ENCODE results near the gene RCL1.
A peak's percentile ranks its signal among the peaks of the same experiment; 100 is the strongest.

RCL1 gene

GRCh38 chr9:4762886-4763541 lies 29.7 kb upstream of the RCL1 start:
- Histone ChIP-seq H3K27me3 (ENCODE audit: insufficient read depth, low read length, poor library complexity) (no peaks in the 10 kb centered on the region), H3K9ac (ENCODE audit: low read depth, low read length) (no peak overlapping the region), H3K9me3 (ENCODE audit: insufficient read depth, low read length, severe bottlenecking) (no peaks in the 10 kb centered on the region), H3K27ac (ENCODE audit: low read length) (no peak overlapping the region), H3K79me2 (ENCODE audit: insufficient read depth, low read length) (no peaks in the 10 kb centered on the region), H3K36me3 (ENCODE audit: insufficient read depth, low read length) (no peaks in the 10 kb centered on the region), H3K4me2 (ENCODE audit: insufficient read depth, low read length) (peak overlapping the region; percentile 53), H3K4me3 (ENCODE audit: low read depth in 1 of 2, low read length in 2 of 2) (peak overlapping the region in 1 of 2 experiments; percentile 27; a peak in 1 of 4 replicates), H3K4me1 (ENCODE audit: insufficient read depth, low read length) (peaks cover 12% of the 10 kb centered on the region), H2AFZ (ENCODE audit: low read depth, low read length) (peak overlapping the region; percentile 72), H4K20me1 (ENCODE audit: insufficient read depth, low read length) (no peaks in the 10 kb centered on the region; the same call in 1 of the 2 replicates)
- DNase-seq (no peak), ATAC-seq (ENCODE audit: insufficient read depth, low read depth) (peak; percentile 18; the same call in 1 of the 3 replicates)
- TF ChIP-seq CTCF (IDR thresholded peaks at IDR 0.05; ENCODE audit: borderline replicate concordance, extremely low read depth, low read length, poor library complexity, severe bottlenecking), result no peak
- TF ChIP-seq EZH2 (IDR thresholded peaks at IDR 0.05; ENCODE audit: borderline replicate concordance, low read depth, low read length, severe bottlenecking), result no peak

GRCh38 chr9:4764033-4764432 lies 28.7 kb upstream of the RCL1 start:
- H3K9ac ChIP-seq (ENCODE audit: low read depth, low read length), result no peak overlapping the region
- TF ChIP-seq EZH2 (IDR thresholded peaks at IDR 0.05; ENCODE audit: borderline replicate concordance, low read depth, low read length, severe bottlenecking) (no peak), CTCF (IDR thresholded peaks at IDR 0.05; ENCODE audit: borderline replicate concordance, extremely low read depth, low read length, poor library complexity, severe bottlenecking) (no peak)
- no peak overlapping the region for H3K4me2 ChIP-seq (ENCODE audit: insufficient read depth, low read length)
- H3K4me1 ChIP-seq (ENCODE audit: insufficient read depth, low read length), result peaks cover 12% of the 10 kb centered on the region
- no peak for ATAC-seq (ENCODE audit: insufficient read depth, low read depth)
- H3K27me3 ChIP-seq (ENCODE audit: insufficient read depth, low read length, poor library complexity), result no peaks in the 10 kb centered on the region
- no peaks in the 10 kb centered on the region for H3K9me3 ChIP-seq (ENCODE audit: insufficient read depth, low read length, severe bottlenecking)
- no peaks in the 10 kb centered on the region; the same call in 1 of the 2 replicates for H4K20me1 ChIP-seq (ENCODE audit: insufficient read depth, low read length)
- no peaks in the 10 kb centered on the region for H3K36me3 ChIP-seq (ENCODE audit: insufficient read depth, low read length)
- H2AFZ ChIP-seq (ENCODE audit: low read depth, low read length), result no peak overlapping the region
- DNase-seq, result no peak
- no peaks in the 10 kb centered on the region for H3K79me2 ChIP-seq (ENCODE audit: insufficient read depth, low read length)
- H3K4me3 ChIP-seq (ENCODE audit: low read depth in 1 of 2, low read length in 2 of 2), result no peak overlapping the region
- H3K27ac ChIP-seq (ENCODE audit: low read length), result no peak overlapping the region

- Histone ChIP-seq H3K4me2 (ENCODE audit: insufficient read depth, low read length) (no peak overlapping the region), H3K27me3 (ENCODE audit: insufficient read depth, low read length, poor library complexity) (no peaks in the 10 kb centered on the region), H2AFZ (ENCODE audit: low read depth, low read length) (no peak overlapping the region), H4K20me1 (ENCODE audit: insufficient read depth, low read length) (no peaks in the 10 kb centered on the region), H3K79me2 (ENCODE audit: insufficient read depth, low read length) (no peaks in the 10 kb centered on the region), H3K9me3 (ENCODE audit: insufficient read depth, low read length, severe bottlenecking) (no peaks in the 10 kb centered on the region), H3K4me3 (ENCODE audit: low read depth in 1 of 2, low read length in 2 of 2) (no peak overlapping the region), H3K27ac (ENCODE audit: low read length) (no peak overlapping the region), H3K9ac (ENCODE audit: low read depth, low read length) (no peak overlapping the region), H3K36me3 (ENCODE audit: insufficient read depth, low read length) (no peaks in the 10 kb centered on the region), H3K4me1 (ENCODE audit: insufficient read depth, low read length) (no peaks in the 10 kb centered on the region)
- no peak for ATAC-seq (ENCODE audit: insufficient read depth, low read depth)
- no peak for DNase-seq
- TF ChIP-seq CTCF (IDR thresholded peaks at IDR 0.05; ENCODE audit: borderline replicate concordance, extremely low read depth, low read length, poor library complexity, severe bottlenecking) (no peak), EZH2 (IDR thresholded peaks at IDR 0.05; ENCODE audit: borderline replicate concordance, low read depth, low read length, severe bottlenecking) (no peak)
Observed at GRCh38 chr9:4768681-4769080, 24.1 kb upstream of the RCL1 start.

All from DND-41 (cell line).